Esophagus muscularis mucosa (tissue), 2 donors: ENCODE data around the gene CLK3.

Source experiments
- POLR2A ChIP-seq: fragments of 450-650 bp; IDR thresholded peaks from one replicate; pipeline ENCODE4 v1.6.1; 2017; ENCODE audit warnings: antibody characterized with exemption, moderate library complexity, mild to moderate bottlenecking, low read depth
- POLR2AphosphoS5 ChIP-seq, 2 donors: sonication (generic); formaldehyde crosslinking; IDR thresholded peaks; one replicate each; pipeline ENCODE4 v1.6.1; 2017; ENCODE audit warnings: antibody characterized with exemption in 2 of 2

- TF ChIP-seq POLR2A: no peak
- no peak for TF ChIP-seq POLR2AphosphoS5 (IDR thresholded peaks at IDR 0.05)
Observed at GRCh38 chr15:74669627-74670026, 54.0 kb downstream of the CLK3 start.
